C4-2B (cell line): ENCODE data around the gene ABHD16B.

ENCODE experiments used
- H3K27ac ChIP-seq: fragments of 450-650 bp; 2 replicates; pipeline ENCODE4 v1.5.1; 2017
- ZFX ChIP-seq: fragments of 450-650 bp; IDR thresholded peaks from 2 replicates; pipeline ENCODE4 v1.6.1; 2017
- TF ChIP-seq, protein P1 (sequence below): fragments of 450-650 bp; conservative IDR thresholded peaks from 2 replicates; pipeline ENCODE4 v1.5.1; 2017; ENCODE audit warnings: mild to moderate bottlenecking

The ABHD16B gene

DNA sequence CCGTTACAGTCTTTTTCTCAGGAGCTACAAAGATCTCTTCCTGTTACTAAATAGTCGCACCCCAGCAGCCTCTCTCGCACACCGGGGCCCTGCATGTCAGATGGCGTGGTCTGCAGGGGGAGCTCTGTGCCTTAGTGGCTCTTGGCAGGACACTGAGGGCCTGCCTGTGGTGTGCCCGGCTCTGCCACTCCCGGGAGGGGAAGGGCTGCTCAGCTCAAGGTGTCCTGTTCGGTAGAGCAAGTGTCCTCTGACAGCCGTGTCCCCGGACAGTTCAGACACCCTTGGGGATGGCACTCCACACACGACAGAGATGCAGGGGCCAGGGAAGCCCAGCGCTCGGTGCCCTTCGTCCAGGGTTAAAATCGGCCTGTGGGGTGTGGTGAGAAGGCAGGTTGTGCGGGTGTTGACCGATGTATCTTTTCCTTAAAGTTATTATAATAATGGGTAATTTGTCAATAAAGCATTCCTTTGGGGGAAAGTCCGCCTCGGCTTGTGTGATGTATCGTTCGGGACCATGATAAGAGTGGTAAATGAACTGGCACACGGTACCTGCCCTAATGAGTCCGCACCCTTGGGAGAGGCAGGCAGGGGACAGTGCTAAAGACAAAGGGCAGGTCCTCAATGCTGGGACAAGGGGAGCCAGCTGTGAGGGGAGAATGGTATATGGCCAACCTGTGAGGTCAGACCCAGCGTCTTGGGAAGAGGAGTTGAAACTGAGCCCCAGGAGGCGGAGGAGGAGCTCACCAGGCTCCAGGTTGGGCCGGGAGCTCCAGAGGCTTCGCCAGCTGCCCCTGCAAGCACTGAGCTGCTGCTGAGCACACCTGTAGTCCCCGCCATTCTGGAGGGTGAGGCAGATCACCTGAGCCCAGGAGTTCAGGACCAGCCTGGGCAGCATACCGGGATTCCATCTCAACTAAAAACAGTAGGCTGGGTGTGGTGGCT lies 30.0 kb downstream of the ABHD16B start:
- no peak overlapping the region for H3K27ac ChIP-seq
- no peak for TF ChIP-seq ZFX
- TF ChIP-seq, protein P1, sequence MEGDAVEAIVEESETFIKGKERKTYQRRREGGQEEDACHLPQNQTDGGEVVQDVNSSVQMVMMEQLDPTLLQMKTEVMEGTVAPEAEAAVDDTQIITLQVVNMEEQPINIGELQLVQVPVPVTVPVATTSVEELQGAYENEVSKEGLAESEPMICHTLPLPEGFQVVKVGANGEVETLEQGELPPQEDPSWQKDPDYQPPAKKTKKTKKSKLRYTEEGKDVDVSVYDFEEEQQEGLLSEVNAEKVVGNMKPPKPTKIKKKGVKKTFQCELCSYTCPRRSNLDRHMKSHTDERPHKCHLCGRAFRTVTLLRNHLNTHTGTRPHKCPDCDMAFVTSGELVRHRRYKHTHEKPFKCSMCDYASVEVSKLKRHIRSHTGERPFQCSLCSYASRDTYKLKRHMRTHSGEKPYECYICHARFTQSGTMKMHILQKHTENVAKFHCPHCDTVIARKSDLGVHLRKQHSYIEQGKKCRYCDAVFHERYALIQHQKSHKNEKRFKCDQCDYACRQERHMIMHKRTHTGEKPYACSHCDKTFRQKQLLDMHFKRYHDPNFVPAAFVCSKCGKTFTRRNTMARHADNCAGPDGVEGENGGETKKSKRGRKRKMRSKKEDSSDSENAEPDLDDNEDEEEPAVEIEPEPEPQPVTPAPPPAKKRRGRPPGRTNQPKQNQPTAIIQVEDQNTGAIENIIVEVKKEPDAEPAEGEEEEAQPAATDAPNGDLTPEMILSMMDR, result no peak

DNA sequence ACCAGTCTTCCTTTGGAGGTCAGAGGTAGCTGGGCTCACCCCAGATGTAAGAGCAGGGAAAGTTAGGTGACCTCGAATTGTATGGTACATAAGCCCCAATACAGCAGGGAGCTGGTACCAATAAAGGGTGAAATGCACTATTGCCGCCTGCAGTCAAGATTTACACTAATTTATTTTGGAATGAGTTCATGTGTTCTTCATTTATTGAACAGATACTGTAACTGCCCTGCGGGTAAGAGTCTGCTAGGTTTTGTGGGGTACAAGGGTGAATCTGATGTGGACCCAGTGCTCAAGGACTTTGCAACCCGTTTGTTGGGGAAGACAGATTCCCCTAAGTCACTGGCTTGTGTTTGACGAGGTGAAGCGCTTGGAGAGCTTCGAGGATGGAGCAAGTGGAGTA lies 31.1 kb downstream of the ABHD16B start:
- TF ChIP-seq, protein P1, result no peak
- no peak for TF ChIP-seq ZFX
- H3K27ac ChIP-seq, result no peak overlapping the region

DNA sequence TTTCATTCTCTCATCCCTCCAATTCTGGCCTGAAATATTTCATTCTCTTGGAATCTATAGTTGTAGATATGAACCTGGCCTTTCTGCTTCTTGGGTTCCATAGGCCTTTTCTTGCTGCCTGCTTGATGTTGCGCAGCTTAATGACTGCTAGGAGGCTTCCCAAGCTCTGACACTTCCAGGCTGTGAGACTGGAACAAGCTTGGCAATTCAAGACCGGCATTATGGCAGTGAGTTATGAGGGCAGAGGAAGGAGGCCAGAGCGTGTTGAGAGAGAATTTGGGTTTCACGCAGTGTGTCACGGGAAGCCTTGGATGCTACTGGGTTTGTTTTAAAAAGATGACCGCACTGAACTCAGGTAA lies 32.7 kb downstream of the ABHD16B start:
- no peak for TF ChIP-seq ZFX
- TF ChIP-seq, protein P1, result no peak
- peak overlapping the region; percentile 85 for H3K27ac ChIP-seq

DNA sequence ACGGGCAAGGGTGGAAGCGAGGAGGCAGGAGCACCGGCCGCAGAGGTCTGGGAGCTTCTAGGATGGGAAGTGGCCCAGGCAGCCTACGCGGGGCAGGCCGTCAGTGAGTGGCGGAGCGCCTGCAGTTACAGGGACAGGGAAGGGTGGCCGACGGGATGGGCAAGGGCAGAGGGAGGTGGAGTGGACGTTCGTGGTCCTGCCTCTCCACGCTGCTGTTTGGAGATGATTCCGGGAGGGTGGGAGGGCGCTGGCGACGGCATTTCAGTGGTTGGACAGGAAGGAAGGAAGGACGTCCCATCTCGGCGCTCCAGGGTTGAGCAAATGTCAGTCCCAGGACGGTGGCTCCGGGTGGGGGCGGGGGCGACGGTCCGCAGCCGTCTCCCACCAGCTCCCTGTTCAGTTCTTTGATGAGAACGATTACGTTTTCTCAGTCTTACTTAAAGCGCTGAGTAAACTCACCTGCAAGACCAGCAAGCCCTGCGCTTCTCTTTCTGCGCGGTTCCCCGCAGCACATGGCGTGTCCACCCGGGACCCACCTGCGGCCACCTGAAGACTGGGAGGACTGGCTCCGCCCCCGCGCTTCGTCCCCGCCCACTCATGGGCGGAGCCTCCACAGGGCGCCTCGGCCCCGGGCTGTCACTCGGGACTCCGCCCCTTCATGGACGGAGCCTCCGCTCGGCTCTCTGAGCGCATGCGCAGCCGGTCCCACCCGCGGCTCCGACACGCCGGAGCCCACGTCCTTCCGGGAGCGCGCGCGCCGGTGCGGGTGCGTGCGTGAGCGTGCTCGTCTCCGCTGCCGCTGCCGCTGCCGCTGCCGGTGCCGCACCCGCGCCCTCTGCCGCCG lies 33.3 kb downstream of the ABHD16B start, which contains the start of gene DNAJC5:
DNAJC5 (plus strand) TSS at position 769 of the 844 bp plus-strand sequence. CDS start 33,220 bp downstream, outside the sequence.
- TF ChIP-seq, protein P1, result no peak
- no peak for TF ChIP-seq ZFX
- peak within 1 kb of the TSS; percentile 85 for H3K27ac ChIP-seq

DNA sequence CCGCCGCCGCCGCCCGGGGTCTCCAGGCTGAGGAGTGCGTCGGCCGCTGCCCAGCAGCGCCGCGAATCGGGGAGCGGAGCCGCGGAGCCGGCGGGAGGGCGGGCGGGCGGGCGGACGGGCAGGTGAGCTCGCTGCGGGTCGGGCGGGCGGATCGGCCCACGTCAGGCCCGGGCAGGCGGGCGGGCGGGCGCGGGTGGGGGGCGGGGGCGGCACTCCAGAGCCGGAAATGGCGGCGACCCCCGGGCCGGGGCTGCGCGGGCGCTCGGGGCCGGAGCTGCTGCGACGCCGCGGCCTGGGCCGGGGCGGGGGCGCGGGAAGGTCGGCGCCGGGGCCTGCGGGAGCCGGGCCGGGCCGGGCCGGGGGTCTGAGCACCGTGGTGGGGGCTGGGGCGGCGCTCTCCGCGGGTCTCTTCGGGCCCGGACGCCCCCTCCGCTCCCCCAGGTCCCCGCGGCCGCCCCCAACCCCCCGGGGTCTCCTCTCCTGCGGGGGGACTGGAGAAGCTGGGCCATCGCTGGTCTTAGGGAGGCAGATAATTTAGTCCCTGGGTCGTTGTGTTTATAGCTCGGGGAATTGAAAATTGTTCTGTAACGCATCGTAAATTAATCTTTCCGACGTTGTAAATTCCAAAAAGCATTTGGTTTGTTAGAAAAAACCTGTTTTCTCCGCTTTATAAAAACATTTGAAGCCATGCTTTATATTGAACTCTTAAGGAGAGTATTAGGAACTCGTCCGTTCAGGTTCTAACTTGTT lies 34.1 kb downstream of the ABHD16B start:
- peak overlapping the region; percentile 85 for H3K27ac ChIP-seq
- TF ChIP-seq ZFX, result peak; percentile 57; the same call in 1 of the 2 replicates
- TF ChIP-seq, protein P1, result no peak

DNA sequence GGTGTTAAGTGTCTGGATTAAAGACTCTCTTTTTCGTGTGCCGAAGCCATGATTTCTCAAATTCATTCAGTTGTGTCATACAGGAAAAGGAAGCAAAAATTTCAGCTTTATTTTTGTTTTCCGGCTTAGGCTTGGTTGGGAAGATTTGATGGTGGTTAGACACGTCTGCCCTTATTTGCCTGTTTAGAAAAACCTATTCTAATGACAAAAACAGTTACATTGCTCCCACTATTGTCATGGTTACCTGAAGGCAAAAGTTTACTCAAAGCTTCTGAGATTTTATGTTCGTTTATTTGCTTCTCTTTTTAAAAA lies 34.6 kb downstream of the ABHD16B start:
- H3K27ac ChIP-seq, result peak overlapping the region; percentile 85
- TF ChIP-seq, protein P1, result no peak
- TF ChIP-seq ZFX, result no peak
